Activated CD4-positive, alpha-beta T cell treated with anti-CD3 and anti-CD28 coated beads, Interleukin-2, amount 10 ng/mL, durations not matched to agents 7 days and 5 days (primary cell): ENCODE data around the gene GCNT2. TPM values are rescaled to one million over a fixed set of nuclear protein-coding genes. Genes with fewer than 3 reads are reported as not detected.
"Not testable (repeated sequence)": the region's sequence is repeated elsewhere in the genome, so short reads cannot be mapped to it uniquely, and the experiment has no call there.

ENCODE experiments used
- CTCF ChIA-PET: fragments of 350-600 bp; sonication (Branson Sonifier 250); formaldehyde crosslinking; loops from one replicate; lab custom pipeline; 2021; ENCODE audit warnings: antibody characterized with exemption; lab: Charles Lee
- POLR2A ChIA-PET: fragments of 350-600 bp; sonication (Branson Sonifier 250); formaldehyde crosslinking; loops from one replicate; lab custom pipeline; 2021; ENCODE audit warnings: antibody characterized with exemption; lab: Charles Lee
- DNase-seq: peaks from one replicate; pipeline ENCODE4 v3.0.0-alpha.2; 2020
- H3K27ac Mint-ChIP-seq: one replicate; pipeline ENCODE4 v1.8.0; 2021; ENCODE audit warnings: mild to moderate bottlenecking, moderate library complexity, mixed read lengths
- H3K27me3 Mint-ChIP-seq: one replicate; pipeline ENCODE4 v1.8.0; 2021; ENCODE audit warnings: mixed read lengths
- H3K36me3 Mint-ChIP-seq: one replicate; pipeline ENCODE4 v1.8.0; 2021; ENCODE audit warnings: low read depth, mixed read lengths
- H3K4me1 Mint-ChIP-seq: one replicate; pipeline ENCODE4 v1.8.0; 2021; ENCODE audit warnings: mixed read lengths
- H3K4me3 Mint-ChIP-seq: one replicate; pipeline ENCODE4 v1.8.0; 2021; ENCODE audit warnings: mild to moderate bottlenecking, moderate library complexity, mixed read lengths
- H3K9me3 Mint-ChIP-seq: one replicate; pipeline ENCODE4 v1.8.0; 2021; ENCODE audit warnings: mixed read lengths
- total RNA-seq, 2 experiments: library from RNA; stranded (reverse); gene quantifications; one replicate each; pipeline ENCODE4 v1.2.3, GENCODE V29; 2021

GCNT2 gene
- total RNA-seq, 2 experiments from 2014 or later = 5.0 to 5.5 TPM

GRCh38 chr6:10579803-10580202, 58.7 kb downstream of the GCNT2 start:
- no peaks in the 10 kb centered on the region for H3K27me3 Mint-ChIP-seq
- peaks cover 4% of the 10 kb centered on the region for H3K36me3 Mint-ChIP-seq
- no peak overlapping the region for H3K27ac Mint-ChIP-seq
- H3K4me1 Mint-ChIP-seq = peaks cover 23% of the 10 kb centered on the region
- CTCF ChIA-PET = no interaction called here
- no peaks in the 10 kb centered on the region for H3K9me3 Mint-ChIP-seq
- no peak overlapping the region for H3K4me3 Mint-ChIP-seq
- no peak for DNase-seq
- POLR2A ChIA-PET = interaction anchor here (0.5 kb wide), 1 partner anchor 518 kb away, joined by 4 read pairs; no protein-coding TSS in a partner anchor

GRCh38 chr6:10580570-10580969, 59.4 kb downstream of the GCNT2 start:
- Mint-ChIP-seq H3K36me3 (peaks cover 4% of the 10 kb centered on the region), H3K4me1 (peaks cover 24% of the 10 kb centered on the region), H3K9me3 (no peaks in the 10 kb centered on the region), H3K27ac (no peak overlapping the region), H3K4me3 (no peak overlapping the region), H3K27me3 (no peaks in the 10 kb centered on the region)
- no peak for DNase-seq
- ChIA-PET POLR2A (interaction anchor here (0.5 kb wide), 1 partner anchor 517 kb away, joined by 4 read pairs; no protein-coding TSS in a partner anchor), CTCF (interaction anchor here (0.6 kb wide), 1 partner anchor 10 kb away, joined by 3 read pairs; no protein-coding TSS in a partner anchor)

GRCh38 chr6:10581402-10581801, 60.3 kb downstream of the GCNT2 start:
- CTCF ChIA-PET, H3K27me3 Mint-ChIP-seq, DNase-seq, H3K9me3 Mint-ChIP-seq, H3K36me3 Mint-ChIP-seq, H3K27ac Mint-ChIP-seq, H3K4me3 Mint-ChIP-seq, POLR2A ChIA-PET: not testable (repeated sequence)
- peaks cover 24% of the 10 kb centered on the region for H3K4me1 Mint-ChIP-seq

- CTCF ChIA-PET = interaction anchor here (0.6 kb wide), 1 partner anchor 95 kb away, joined by 3 read pairs; no protein-coding TSS in a partner anchor
- no peak overlapping the region for H3K27ac Mint-ChIP-seq
- POLR2A ChIA-PET = no interaction called here
- peaks cover under 1% of the 10 kb centered on the region for H3K36me3 Mint-ChIP-seq
- no peaks in the 10 kb centered on the region for H3K27me3 Mint-ChIP-seq
- H3K4me3 Mint-ChIP-seq = no peak overlapping the region
- peaks cover 26% of the 10 kb centered on the region for H3K4me1 Mint-ChIP-seq
- no peak for DNase-seq
- H3K9me3 Mint-ChIP-seq = no peaks in the 10 kb centered on the region
These were observed 61.8 kb downstream of the GCNT2 start for GRCh38 chr6:10582774-10583508.

- ChIA-PET CTCF (no interaction called here), POLR2A (no interaction called here)
- no peak for DNase-seq
- no peaks in the 10 kb centered on the region for H3K27me3 Mint-ChIP-seq
- no peak overlapping the region for H3K27ac Mint-ChIP-seq
- no peak overlapping the region for H3K4me3 Mint-ChIP-seq
- H3K36me3 Mint-ChIP-seq = no peaks in the 10 kb centered on the region
- no peaks in the 10 kb centered on the region for H3K9me3 Mint-ChIP-seq
- H3K4me1 Mint-ChIP-seq = peaks cover 26% of the 10 kb centered on the region
These were observed 62.4 kb downstream of the GCNT2 start for GRCh38 chr6:10583509-10583901.

- Mint-ChIP-seq H3K4me3 (no peak overlapping the region), H3K27ac (no peak overlapping the region), H3K27me3 (no peaks in the 10 kb centered on the region), H3K36me3 (no peaks in the 10 kb centered on the region), H3K9me3 (no peaks in the 10 kb centered on the region), H3K4me1 (peaks cover 26% of the 10 kb centered on the region)
- DNase-seq = no peak
- CTCF ChIA-PET = no interaction called here
- POLR2A ChIA-PET = no interaction called here
These were observed 63.5 kb downstream of the GCNT2 start for GRCh38 chr6:10584607-10585006.

GRCh38 chr6:10585209-10585845, 64.2 kb downstream of the GCNT2 start:
- DNase-seq = no peak
- Mint-ChIP-seq H3K4me1 (peaks cover 26% of the 10 kb centered on the region), H3K27ac (no peak overlapping the region), H3K36me3 (no peaks in the 10 kb centered on the region), H3K27me3 (no peaks in the 10 kb centered on the region), H3K9me3 (no peaks in the 10 kb centered on the region), H3K4me3 (no peak overlapping the region)
- POLR2A ChIA-PET = no interaction called here
- CTCF ChIA-PET = no interaction called here

- no peak for DNase-seq
- CTCF ChIA-PET = no interaction called here
- Mint-ChIP-seq H3K4me3 (no peak overlapping the region), H3K27ac (no peak overlapping the region), H3K36me3 (no peaks in the 10 kb centered on the region), H3K4me1 (peaks cover 26% of the 10 kb centered on the region), H3K9me3 (no peaks in the 10 kb centered on the region), H3K27me3 (no peaks in the 10 kb centered on the region)
- POLR2A ChIA-PET = no interaction called here
These were observed 65.2 kb downstream of the GCNT2 start for GRCh38 chr6:10586302-10586701.

GRCh38 chr6:10587656-10588406, 66.7 kb downstream of the GCNT2 start:
- H3K36me3 Mint-ChIP-seq = no peaks in the 10 kb centered on the region
- ChIA-PET POLR2A (no interaction called here), CTCF (interaction anchor here (0.6 to 1.0 kb wide), 2 partner anchors 13 to 216 kb away, joined by 3 read pairs; no protein-coding TSS in a partner anchor)
- no peaks in the 10 kb centered on the region for H3K9me3 Mint-ChIP-seq
- no peak overlapping the region for H3K27ac Mint-ChIP-seq
- H3K4me1 Mint-ChIP-seq = peaks cover 22% of the 10 kb centered on the region
- no peak for DNase-seq
- H3K4me3 Mint-ChIP-seq = no peak overlapping the region
- no peaks in the 10 kb centered on the region for H3K27me3 Mint-ChIP-seq

- peaks cover 13% of the 10 kb centered on the region for H3K4me1 Mint-ChIP-seq
- H3K27me3 Mint-ChIP-seq = no peaks in the 10 kb centered on the region
- DNase-seq = no peak
- H3K4me3 Mint-ChIP-seq = no peak overlapping the region
- H3K36me3 Mint-ChIP-seq = no peaks in the 10 kb centered on the region
- ChIA-PET CTCF (interaction anchor here (0.6 kb wide), 1 partner anchor 217 kb away, joined by 3 read pairs; no protein-coding TSS in a partner anchor), POLR2A (no interaction called here)
- no peaks in the 10 kb centered on the region for H3K9me3 Mint-ChIP-seq
- H3K27ac Mint-ChIP-seq = no peak overlapping the region
These were observed 67.6 kb downstream of the GCNT2 start for GRCh38 chr6:10588562-10589428.

- H3K27me3 Mint-ChIP-seq = no peaks in the 10 kb centered on the region
- DNase-seq = no peak
- no peak overlapping the region for H3K27ac Mint-ChIP-seq
- no peaks in the 10 kb centered on the region for H3K36me3 Mint-ChIP-seq
- H3K9me3 Mint-ChIP-seq = no peaks in the 10 kb centered on the region
- CTCF ChIA-PET = interaction anchor here (0.9 kb wide), 1 partner anchor 10 kb away, joined by 3 read pairs; no protein-coding TSS in a partner anchor
- no peak overlapping the region for H3K4me3 Mint-ChIP-seq
- POLR2A ChIA-PET = no interaction called here
- peaks cover 7% of the 10 kb centered on the region for H3K4me1 Mint-ChIP-seq
These were observed 68.2 kb downstream of the GCNT2 start for GRCh38 chr6:10589429-10589727.

- peaks cover 2% of the 10 kb centered on the region for H3K4me1 Mint-ChIP-seq
- H3K36me3 Mint-ChIP-seq = no peaks in the 10 kb centered on the region
- H3K9me3 Mint-ChIP-seq = no peaks in the 10 kb centered on the region
- CTCF ChIA-PET = interaction anchor here (0.6 to 0.9 kb wide), 2 partner anchors 10 to 91 kb away, joined by 3 read pairs; no protein-coding TSS in a partner anchor
- POLR2A ChIA-PET = no interaction called here
- no peak overlapping the region for H3K27ac Mint-ChIP-seq
- DNase-seq = no peak
- no peak overlapping the region for H3K4me3 Mint-ChIP-seq
- H3K27me3 Mint-ChIP-seq = no peaks in the 10 kb centered on the region
These were observed 68.8 kb downstream of the GCNT2 start for GRCh38 chr6:10589983-10590382.
